SU-DHL-6 (cell line): Measurements from ENCODE around the gene SH3GL1.

ENCODE experiments used
- CTCF ChIP-seq: fragments of 200-600 bp; sonication (generic); IDR thresholded peaks from one replicate; pipeline ENCODE4 v1.5.1; 2017; ENCODE audit warnings: antibody characterized with exemption, mild to moderate bottlenecking, low read length, moderate library complexity; ENCODE audit not compliant: insufficient read depth, poor library complexity, severe bottlenecking
- EZH2phosphoT487 ChIP-seq: fragments of 200-600 bp; sonication (generic), shearing (Covaris generic); conservative IDR thresholded peaks from 2 replicates; pipeline ENCODE4 v1.6.1; 2018; ENCODE audit warnings: mild to moderate bottlenecking, antibody characterized with exemption, low read length, moderate library complexity, mixed read lengths

GRCh38 chr19:4376991-4377781 lies 23.2 kb downstream of the SH3GL1 start:
- TF ChIP-seq CTCF (no peak), EZH2phosphoT487 (no peak)
